AG09319 (cell line): Measurements from ENCODE around the gene WDR38.
"Not testable (repeated sequence)": the region's sequence is repeated elsewhere in the genome, so short reads cannot be mapped to it uniquely, and the experiment has no call there.

Experiments used
- DNase-seq: peaks from one replicate; pipeline ENCODE4 v3.0.0-alpha.2; 2010; ENCODE audit warnings: low read depth; ENCODE audit errors: extremely low read depth
- CTCF ChIP-seq: IDR thresholded peaks from 2 replicates; pipeline ENCODE4 v1.5.1; 2011; ENCODE audit warnings: low read depth, mild to moderate bottlenecking, inconsistent platforms, low read length, moderate library complexity

WDR38 gene

GRCh38 chr9:124844291-124844690 lies 9.0 kb upstream of the WDR38 start:
- TF ChIP-seq CTCF: no peak
- DNase-seq: no peak

DNA sequence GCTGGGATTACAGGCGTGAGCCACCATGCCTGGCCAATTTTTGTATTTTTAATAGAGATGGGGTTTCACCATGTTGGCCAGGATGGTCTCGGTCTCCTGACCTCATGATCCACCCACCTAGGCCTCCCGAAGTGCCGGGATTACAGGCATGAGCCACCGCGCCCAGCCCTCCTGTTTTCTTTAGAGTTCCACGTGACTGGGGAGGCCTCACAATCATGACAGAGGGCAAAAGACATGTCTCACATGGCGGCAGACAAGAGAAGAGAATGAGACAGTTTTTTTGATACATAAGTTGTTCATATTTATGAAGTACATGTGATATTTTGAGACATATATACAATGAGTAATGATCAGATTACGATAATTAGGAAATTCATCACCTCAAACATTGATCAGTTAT lies 6.8 kb upstream of the WDR38 start:
- DNase-seq: not testable (repeated sequence)

- DNase-seq: no peak
- TF ChIP-seq CTCF: no peak
These were observed 6.3 kb upstream of the WDR38 start for GRCh38 chr9:124846969-124847368.

- DNase-seq: no peak
- no peak for TF ChIP-seq CTCF
These were observed 3.5 kb upstream of the WDR38 start for GRCh38 chr9:124849801-124850200.

GRCh38 chr9:124852121-124852828 lies 985 bp upstream of the WDR38 start:
- no peak for TF ChIP-seq CTCF
- DNase-seq: no peak

GRCh38 chr9:124853605-124854143 lies 414 bp downstream of the WDR38 start:
- TF ChIP-seq CTCF: no peak
- DNase-seq: no peak

GRCh38 chr9:124854161-124854560 lies 901 bp downstream of the WDR38 start:
- no peak for TF ChIP-seq CTCF
- no peak for DNase-seq

DNA sequence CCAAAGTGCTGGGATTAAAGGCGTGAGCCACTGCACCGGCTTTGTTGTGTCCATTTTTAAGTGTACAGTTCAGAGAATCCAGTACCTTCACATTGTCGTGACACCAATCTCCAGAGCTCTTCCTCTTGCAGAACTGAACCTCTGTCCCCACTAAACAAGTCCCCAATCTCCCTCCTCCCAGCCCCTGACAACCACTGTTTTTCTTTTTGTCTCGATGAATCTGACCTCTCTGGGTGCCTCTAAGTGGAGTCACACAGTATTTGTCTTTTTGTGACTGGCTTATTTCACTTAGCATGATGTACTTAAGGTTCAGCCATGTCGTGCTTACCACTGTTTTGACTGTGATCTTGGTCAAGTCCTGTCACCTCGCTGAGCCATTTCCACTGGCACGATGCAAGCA lies 1.6 kb downstream of the WDR38 start:
- TF ChIP-seq CTCF: no peak
- no peak for DNase-seq
